Stimulated activated CD4-positive, alpha-beta T cell treated with anti-CD3 and anti-CD28 coated beads, Interleukin-15, amount 100 ng/mL, for 48 hours (primary cell): ENCODE measurements around the gene TUT4.

Source experiments
- DNase-seq, 2 donors: peaks; one replicate each; pipeline ENCODE4 v3.0.0-alpha.2; 2020; ENCODE audit warnings: low read depth in 2 of 2

The TUT4 gene

GRCh38 chr1:52574594-52574993 lies 21.7 kb upstream of the TUT4 start:
- no peak for DNase-seq

- DNase-seq = no peak
Measured at GRCh38 chr1:52572387-52572786, 19.5 kb upstream of the TUT4 start.

GRCh38 chr1:52571783-52572182 lies 18.9 kb upstream of the TUT4 start:
- DNase-seq = no peak

GRCh38 chr1:52569449-52570210 lies 16.7 kb upstream of the TUT4 start:
- DNase-seq = no peak

GRCh38 chr1:52567943-52568342 lies 15.1 kb upstream of the TUT4 start:
- DNase-seq = no peak

GRCh38 chr1:52562766-52563165 lies 9.9 kb upstream of the TUT4 start:
- no peak for DNase-seq

GRCh38 chr1:52559875-52560274 lies 7.0 kb upstream of the TUT4 start:
- no peak for DNase-seq

- no peak for DNase-seq
Measured at GRCh38 chr1:52558941-52559340, 6.0 kb upstream of the TUT4 start.

GRCh38 chr1:52556641-52557360 lies 3.9 kb upstream of the TUT4 start:
- no peak for DNase-seq

- DNase-seq = no peak
Measured at GRCh38 chr1:52554756-52555155, 1.9 kb upstream of the TUT4 start.

GRCh38 chr1:52554267-52554640 lies 1.4 kb upstream of the TUT4 start:
- DNase-seq = no peak

- DNase-seq = peak; percentile 87 to 89
Measured at GRCh38 chr1:52553362-52554266, 722 bp upstream of the TUT4 start.

GRCh38 chr1:52552236-52552504 lies 722 bp downstream of the TUT4 start:
- DNase-seq = peak; percentile 57 to 60

GRCh38 chr1:52551507-52552235 lies 1.2 kb downstream of the TUT4 start:
- peak in 1 of 2 donors; percentile 20 for DNase-seq

- DNase-seq = no peak
Measured at GRCh38 chr1:52550447-52550846, 2.4 kb downstream of the TUT4 start.

- no peak for DNase-seq
Measured at GRCh38 chr1:52549267-52549666, 3.6 kb downstream of the TUT4 start.

GRCh38 chr1:52546852-52547251 lies 6.0 kb downstream of the TUT4 start:
- DNase-seq = no peak

- DNase-seq = no peak
Measured at GRCh38 chr1:52544665-52545525, 8.0 kb downstream of the TUT4 start.

GRCh38 chr1:52542085-52542688 lies 10.7 kb downstream of the TUT4 start:
- no peak for DNase-seq

GRCh38 chr1:52534928-52535764 lies 17.7 kb downstream of the TUT4 start:
- no peak for DNase-seq
